Measurements from ENCODE around the gene HSPB9. TPM values are rescaled to one million over a fixed set of nuclear protein-coding genes. Genes with fewer than 3 reads are reported as not detected.

Gene HSPB9
- total RNA-seq, 1 donor from 2014 or later = 0.65 TPM

DNA sequence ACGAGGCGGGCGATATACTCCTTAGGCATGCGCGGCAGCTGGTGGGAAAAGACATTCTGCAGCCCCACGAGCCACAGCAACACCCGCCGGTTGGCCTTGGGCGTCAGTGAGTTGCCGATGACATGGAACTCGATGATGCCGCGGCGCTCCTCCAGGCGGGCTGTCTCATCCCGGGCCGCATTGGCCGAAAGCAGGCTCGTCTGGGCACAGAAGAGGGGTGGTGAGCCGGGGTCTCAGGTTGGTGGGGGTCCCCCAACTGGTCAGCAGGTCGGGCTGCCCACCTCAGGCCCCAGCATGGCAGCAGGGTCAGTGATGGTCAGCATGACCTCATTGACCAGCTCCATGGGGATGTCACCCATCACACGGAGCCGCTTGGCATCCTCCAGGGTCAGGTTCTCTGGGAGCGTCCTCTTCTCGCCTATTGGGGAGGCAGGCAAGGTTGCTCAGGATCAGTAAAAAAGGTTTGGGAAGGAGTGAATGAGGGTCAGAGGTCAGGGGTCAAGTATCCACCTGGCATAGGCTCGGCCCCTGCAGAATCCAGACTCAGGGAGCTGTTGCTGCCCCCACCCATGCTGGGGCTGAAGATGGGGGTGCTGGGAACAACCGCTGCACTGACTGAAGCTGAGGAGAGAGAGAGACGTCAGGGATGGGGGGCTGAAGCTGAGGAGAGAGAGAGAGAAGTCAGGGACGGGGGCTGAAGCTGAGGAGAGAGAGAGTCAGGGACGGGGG lies 5.0 kb upstream of the HSPB9 start:
- no peak for TF ChIP-seq EZH2phosphoT487 (IDR thresholded peaks at IDR 0.05)
- TF ChIP-seq EZH2 (IDR thresholded peaks at IDR 0.05) = no peak
- TF ChIP-seq, protein P1, sequence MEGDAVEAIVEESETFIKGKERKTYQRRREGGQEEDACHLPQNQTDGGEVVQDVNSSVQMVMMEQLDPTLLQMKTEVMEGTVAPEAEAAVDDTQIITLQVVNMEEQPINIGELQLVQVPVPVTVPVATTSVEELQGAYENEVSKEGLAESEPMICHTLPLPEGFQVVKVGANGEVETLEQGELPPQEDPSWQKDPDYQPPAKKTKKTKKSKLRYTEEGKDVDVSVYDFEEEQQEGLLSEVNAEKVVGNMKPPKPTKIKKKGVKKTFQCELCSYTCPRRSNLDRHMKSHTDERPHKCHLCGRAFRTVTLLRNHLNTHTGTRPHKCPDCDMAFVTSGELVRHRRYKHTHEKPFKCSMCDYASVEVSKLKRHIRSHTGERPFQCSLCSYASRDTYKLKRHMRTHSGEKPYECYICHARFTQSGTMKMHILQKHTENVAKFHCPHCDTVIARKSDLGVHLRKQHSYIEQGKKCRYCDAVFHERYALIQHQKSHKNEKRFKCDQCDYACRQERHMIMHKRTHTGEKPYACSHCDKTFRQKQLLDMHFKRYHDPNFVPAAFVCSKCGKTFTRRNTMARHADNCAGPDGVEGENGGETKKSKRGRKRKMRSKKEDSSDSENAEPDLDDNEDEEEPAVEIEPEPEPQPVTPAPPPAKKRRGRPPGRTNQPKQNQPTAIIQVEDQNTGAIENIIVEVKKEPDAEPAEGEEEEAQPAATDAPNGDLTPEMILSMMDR (IDR thresholded peaks at IDR 0.05) = no peak
- Histone ChIP-seq H3F3A (ENCODE audit: low read depth) (peaks cover 13% of the 10 kb centered on the region), H3K9ac (no peak overlapping the region), H3K4me1 (peaks cover 10% of the 10 kb centered on the region), H2AFZ (replicated peaks) (no peak overlapping the region), H3K9me3 (ENCODE audit: low read depth) (no peaks in the 10 kb centered on the region), H3K27ac (no peak overlapping the region), H3K4me3 (no peak overlapping the region), H3K79me2 (ENCODE audit: low read depth) (no peaks in the 10 kb centered on the region), H3K27me3 (no peaks in the 10 kb centered on the region), H3K4me2 (no peak overlapping the region), H3K36me3 (no peaks in the 10 kb centered on the region), H4K20me1 (ENCODE audit: low read depth) (no peaks in the 10 kb centered on the region)
- no peak overlapping the region for H3K4me3 Mint-ChIP-seq
- no peak for DNase-seq (ENCODE audit: low spot score)
- no peaks in the 10 kb centered on the region for H3K9me3 Mint-ChIP-seq
- H3K27me3 Mint-ChIP-seq (ENCODE audit: insufficient read depth, low read depth) = peaks cover 5% of the 10 kb centered on the region
- peaks cover 7% of the 10 kb centered on the region for H3K36me3 Mint-ChIP-seq
- no peak overlapping the region for H3K27ac Mint-ChIP-seq
- H3K4me1 Mint-ChIP-seq = peaks cover 12% of the 10 kb centered on the region

GRCh38 chr17:42118126-42118510 lies 4.5 kb upstream of the HSPB9 start:
- Mint-ChIP-seq H3K4me3 (no peak overlapping the region), H3K36me3 (peaks cover 7% of the 10 kb centered on the region), H3K9me3 (no peaks in the 10 kb centered on the region), H3K27ac (no peak overlapping the region), H3K4me1 (peaks cover 12% of the 10 kb centered on the region), H3K27me3 (ENCODE audit: insufficient read depth, low read depth) (peaks cover 5% of the 10 kb centered on the region)
- Histone ChIP-seq H3K36me3 (no peaks in the 10 kb centered on the region), H3K27ac (no peak overlapping the region), H3K4me1 (peaks cover 15% of the 10 kb centered on the region), H3K9me3 (ENCODE audit: low read depth) (no peaks in the 10 kb centered on the region), H3K4me2 (no peak overlapping the region), H4K20me1 (ENCODE audit: low read depth) (no peaks in the 10 kb centered on the region), H3K27me3 (no peaks in the 10 kb centered on the region), H2AFZ (replicated peaks) (no peak overlapping the region), H3K4me3 (no peak overlapping the region), H3F3A (ENCODE audit: low read depth) (peaks cover 19% of the 10 kb centered on the region), H3K9ac (no peak overlapping the region), H3K79me2 (ENCODE audit: low read depth) (no peaks in the 10 kb centered on the region)
- TF ChIP-seq, protein P1 (IDR thresholded peaks at IDR 0.05) = no peak
- TF ChIP-seq EZH2phosphoT487 (IDR thresholded peaks at IDR 0.05) (no peak), EZH2 (IDR thresholded peaks at IDR 0.05) (no peak)
- no peak for DNase-seq (ENCODE audit: low spot score)

DNA sequence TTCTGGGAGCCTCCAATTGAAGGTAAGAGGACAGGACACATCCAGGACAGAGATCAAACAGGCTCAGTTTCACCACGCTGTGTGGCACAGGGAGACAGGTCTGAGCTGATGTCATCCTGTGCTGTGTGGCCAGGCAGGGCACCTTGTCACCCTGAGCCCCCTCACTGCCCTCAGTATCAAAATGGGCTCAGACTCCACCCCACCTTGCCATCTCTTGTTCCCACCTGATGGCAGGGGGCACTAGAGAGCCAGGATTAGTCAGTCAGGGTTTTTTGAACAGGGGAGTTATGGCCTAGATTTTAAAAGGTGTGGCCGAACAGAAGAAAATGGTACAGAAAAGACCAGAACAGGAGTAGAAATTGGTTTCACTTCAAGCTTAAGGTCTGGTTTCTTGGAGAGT lies 4.1 kb upstream of the HSPB9 start:
- H3K4me3 Mint-ChIP-seq = peak overlapping the region; percentile 49
- Histone ChIP-seq H3K9ac (no peak overlapping the region), H3K4me2 (no peak overlapping the region), H3K36me3 (no peaks in the 10 kb centered on the region), H3K9me3 (ENCODE audit: low read depth) (no peaks in the 10 kb centered on the region), H3K4me3 (no peak overlapping the region), H4K20me1 (ENCODE audit: low read depth) (no peaks in the 10 kb centered on the region), H3K27ac (no peak overlapping the region), H2AFZ (replicated peaks) (no peak overlapping the region), H3K27me3 (no peaks in the 10 kb centered on the region), H3F3A (ENCODE audit: low read depth) (peaks cover 21% of the 10 kb centered on the region), H3K4me1 (peaks cover 16% of the 10 kb centered on the region), H3K79me2 (ENCODE audit: low read depth) (no peaks in the 10 kb centered on the region)
- DNase-seq (ENCODE audit: low spot score) = peak; percentile 44
- H3K27me3 Mint-ChIP-seq (ENCODE audit: insufficient read depth, low read depth) = peaks cover 5% of the 10 kb centered on the region
- H3K36me3 Mint-ChIP-seq = peaks cover 8% of the 10 kb centered on the region
- H3K27ac Mint-ChIP-seq = peak overlapping the region; percentile 5
- no peak for TF ChIP-seq EZH2 (IDR thresholded peaks at IDR 0.05)
- TF ChIP-seq, protein P1 (IDR thresholded peaks at IDR 0.05) = peak; percentile 51
- H3K9me3 Mint-ChIP-seq = no peaks in the 10 kb centered on the region
- peaks cover 12% of the 10 kb centered on the region for H3K4me1 Mint-ChIP-seq
